ENCODE data around the gene LMLN.

DNA sequence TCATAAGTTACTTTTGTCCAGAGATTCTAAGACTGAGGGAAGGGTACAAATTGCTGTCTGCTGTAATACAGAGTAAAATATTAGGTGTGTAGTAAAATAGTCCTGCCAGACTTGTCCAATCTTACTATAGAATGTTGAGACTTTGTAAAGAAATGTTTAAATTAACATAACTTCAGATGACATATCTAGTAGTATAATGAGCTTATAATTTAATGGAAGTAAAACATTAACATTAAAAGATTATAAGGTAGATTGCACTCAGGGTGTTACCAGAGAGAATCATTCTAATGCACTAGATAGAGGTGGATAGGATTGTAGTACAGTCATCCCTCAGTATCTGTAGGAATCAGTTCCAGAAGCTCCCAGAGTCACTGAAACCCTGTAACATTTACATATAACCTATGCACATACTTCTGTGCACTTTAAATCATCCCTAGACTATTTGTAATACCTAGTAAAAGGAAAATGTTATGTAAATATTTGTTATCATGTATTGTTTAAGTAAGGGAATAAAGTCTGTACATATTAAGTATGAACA lies 130.8 kb downstream of the LMLN start:
- TF ChIP-seq MYC (CRISPR knock-in tag; IDR thresholded peaks at IDR 0.05; ENCODE audit: borderline replicate concordance) (no peak), ZSCAN20 (CRISPR knock-in tag; IDR thresholded peaks at IDR 0.05; ENCODE audit: borderline replicate concordance) (no peak), ZNF496 (CRISPR knock-in tag; IDR thresholded peaks at IDR 0.05; ENCODE audit: insufficient replicate concordance) (no peak), ZNF7 (CRISPR knock-in tag; IDR thresholded peaks at IDR 0.05) (no peak), ZNF329 (CRISPR knock-in tag; IDR thresholded peaks at IDR 0.05; ENCODE audit: low read depth) (no peak), ZNF326 (CRISPR knock-in tag; IDR thresholded peaks at IDR 0.05; ENCODE audit: borderline replicate concordance) (no peak), MXI1 (IDR thresholded peaks at IDR 0.05; ENCODE audit: borderline replicate concordance, low read depth, low read length) (no peak), POLR2A (IDR thresholded peaks at IDR 0.05; ENCODE audit: insufficient read depth in 1 of 2, low read depth in 2 of 2, low read length in 2 of 2) (no peak), EED (CRISPR knock-in tag; IDR thresholded peaks at IDR 0.05) (no peak)
- TF ChIP-seq, protein P1, sequence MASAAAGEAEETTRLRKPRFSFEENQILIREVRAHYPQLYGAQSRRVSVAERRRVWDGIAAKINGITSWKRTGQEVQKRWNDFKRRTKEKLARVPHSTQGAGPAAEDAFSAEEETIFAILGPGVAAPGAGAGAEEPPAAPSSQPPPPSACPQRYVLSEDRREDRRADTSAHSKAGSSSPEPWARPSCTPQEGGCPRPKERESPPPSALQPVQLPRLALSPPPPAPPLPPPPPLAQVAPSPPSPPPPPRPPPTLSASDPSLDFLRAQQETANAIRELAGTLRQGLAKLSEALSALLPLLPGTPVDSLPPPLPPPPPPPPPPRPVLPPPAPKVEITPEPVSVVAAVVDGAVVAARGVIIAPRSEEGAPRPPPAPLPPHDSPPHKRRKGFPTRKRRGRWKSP (CRISPR knock-in tag; IDR thresholded peaks at IDR 0.05) = no peak

Data from HepG2 (cell line).